Measurements from ENCODE around the gene PRDX5.

DNA sequence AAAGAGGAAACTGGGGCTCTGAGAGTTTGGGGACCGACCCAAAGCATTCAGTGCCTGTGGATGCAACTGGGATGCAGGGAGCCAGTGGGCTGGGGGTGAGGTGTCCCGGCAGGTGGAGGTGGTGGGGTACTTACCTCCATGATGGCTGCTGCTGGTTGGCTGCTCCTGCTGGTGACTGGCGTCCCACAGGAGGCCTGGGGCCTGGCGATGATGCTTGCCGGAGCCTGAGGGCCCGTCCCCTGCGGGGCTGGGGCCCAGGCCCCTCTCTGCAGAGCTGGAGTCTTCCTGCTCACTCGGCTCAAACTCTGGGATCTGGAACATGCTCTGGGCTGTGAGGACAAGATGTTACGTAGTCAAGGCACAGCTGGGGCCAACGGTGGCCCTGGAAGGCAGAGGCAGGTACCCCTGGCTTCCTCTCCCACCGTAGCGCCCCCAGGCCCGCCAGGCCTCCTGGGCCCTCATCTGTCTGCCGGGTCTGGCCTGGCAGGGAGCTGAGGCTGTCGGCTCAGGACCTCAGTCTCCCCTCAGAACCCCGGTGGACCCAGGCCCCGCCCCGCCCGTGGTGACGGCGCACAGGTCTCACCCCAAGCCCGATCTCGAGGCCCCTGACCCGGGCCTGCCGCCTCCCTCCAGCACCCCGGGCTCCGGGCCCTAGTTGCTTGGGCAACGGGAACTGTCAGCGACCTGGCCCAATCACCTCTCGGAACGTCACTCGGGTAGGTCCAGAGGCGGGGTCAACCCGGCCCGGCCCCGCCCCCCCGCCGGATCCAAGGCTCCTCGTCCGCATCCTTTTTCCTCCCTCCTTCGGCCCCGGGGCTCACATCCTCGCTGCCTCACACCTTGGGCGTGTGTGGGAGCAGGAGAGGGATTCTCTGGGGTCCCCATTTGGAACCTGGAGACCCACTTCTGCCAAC is 33.6 kb upstream of the PRDX5 start, which contains the start of gene BAD:
- no peak for TF ChIP-seq CTCF (IDR thresholded peaks at IDR 0.05; ENCODE audit: insufficient read depth, low read length, poor library complexity, severe bottlenecking)
- no peak for TF ChIP-seq EZH2phosphoT487 (conservative IDR thresholded peaks at IDR 0.05; ENCODE audit: low read length)

All from SU-DHL-6 (cell line).